Uterus (tissue), 4 donors: ENCODE data around the gene RSPO4. TPM values are rescaled to one million over a fixed set of nuclear protein-coding genes. Genes with fewer than 3 reads are reported as not detected.

Experiments used
- DNase-seq, 2 donors: peaks; one replicate each; pipeline ENCODE4 v3.0.0-alpha.2; 2019 to 2020
- H3K27ac ChIP-seq, 2 donors: fragments of 200-600 bp; sonication (generic); 1 replicate in 1 of 2; 2 replicates in 1 of 2; pipeline ENCODE4 v1.5.1; 2016 to 2018
- H3K27me3 ChIP-seq, 2 donors: fragments of 200-600 bp; sonication (generic); one replicate each; pipeline ENCODE4 v1.5.1; 2018 to 2019; ENCODE audit warnings: control low read depth in 1 of 2
- H3K36me3 ChIP-seq, 2 donors: fragments of 200-600 bp; sonication (generic); one replicate each; pipeline ENCODE4 v1.5.1; 2019; ENCODE audit warnings: control low read depth in 1 of 2
- H3K4me1 ChIP-seq, 2 donors: fragments of 200-600 bp; sonication (generic); one replicate each; pipeline ENCODE4 v1.5.1; 2018 to 2019; ENCODE audit warnings: control low read depth in 1 of 2
- H3K4me3 ChIP-seq, 2 donors: fragments of 200-600 bp; sonication (generic); 1 replicate in 1 of 2; 2 replicates in 1 of 2; pipeline ENCODE4 v1.5.1; 2018 to 2019; ENCODE audit warnings: mild to moderate bottlenecking in 1 of 2
- H3K9me3 ChIP-seq, 2 donors: fragments of 200-600 bp; sonication (generic); one replicate each; pipeline ENCODE4 v1.5.1; 2019; ENCODE audit warnings: control low read depth in 1 of 2
- CTCF ChIP-seq, 4 experiments: fragments of 200-600 bp in 2 of 4; fragments of 450-650 bp in 2 of 4; sonication (generic) in 2 of 4; IDR thresholded peaks; one replicate each; pipeline ENCODE4 v1.5.1; 2016 to 2019; ENCODE audit warnings: antibody characterized with exemption in 4 of 4, mild to moderate bottlenecking in 2 of 4, moderate library complexity in 1 of 4
- POLR2A ChIP-seq, 2 donors: fragments of 450-650 bp; IDR thresholded peaks; one replicate each; pipeline ENCODE4 v1.6.1; 2016; ENCODE audit warnings: antibody characterized with exemption in 2 of 2, mild to moderate bottlenecking in 1 of 2, moderate library complexity in 1 of 2
- intact Hi-C: fragments of 100-400 bp; cut with DNase I; formaldehyde crosslinking; loops from one replicate; pipeline ENCODE4 v1.15.1; 2023; ENCODE audit warnings: low total_unique reads
- total RNA-seq, 4 donors: library from RNA; depleted of rRNA in 3 of 4; stranded (reverse); fragments of >200 nt in 3 of 4; gene quantifications; one replicate each; pipeline versions ENCODE4 v1.1.0 to v1.2.4, GENCODE V29; 2014 to 2023
- donor health status: DM: yes; HTN: yes; CAD: no.

Gene RSPO4
- total RNA-seq, 4 donors from 2014 or later: 0.67 TPM; not detected in 3

GRCh38 chr20:961768-962167, 40.3 kb downstream of the RSPO4 start:
- DNase-seq: no peak
- Histone ChIP-seq H3K27ac (no peak overlapping the region), H3K9me3 (no peaks in the 10 kb centered on the region), H3K4me3 (no peak overlapping the region), H3K4me1 (no peaks in the 10 kb centered on the region), H3K27me3 (no peaks in the 10 kb centered on the region), H3K36me3 (no peaks in the 10 kb centered on the region)
- TF ChIP-seq CTCF (IDR thresholded peaks at IDR 0.05) (no peak), POLR2A (IDR thresholded peaks at IDR 0.05) (no peak)
- intact Hi-C loops: no loop called here

- Histone ChIP-seq H3K27ac (no peak overlapping the region), H3K4me1 (no peaks in the 10 kb centered on the region), H3K36me3 (no peaks in the 10 kb centered on the region), H3K9me3 (no peaks in the 10 kb centered on the region), H3K4me3 (no peak overlapping the region), H3K27me3 (no peaks in the 10 kb centered on the region)
- TF ChIP-seq POLR2A (IDR thresholded peaks at IDR 0.05): no peak
- no peak for TF ChIP-seq CTCF (IDR thresholded peaks at IDR 0.05)
- intact Hi-C loops: loop anchor here (5.0 kb wide), 1 partner anchor 143 kb away; no protein-coding TSS in a partner anchor
- no peak for DNase-seq
These were observed 42.0 kb downstream of the RSPO4 start for GRCh38 chr20:959996-960615.

- Histone ChIP-seq H3K27ac (no peak overlapping the region), H3K27me3 (no peaks in the 10 kb centered on the region), H3K36me3 (no peaks in the 10 kb centered on the region), H3K9me3 (no peaks in the 10 kb centered on the region), H3K4me1 (no peaks in the 10 kb centered on the region), H3K4me3 (no peak overlapping the region)
- intact Hi-C loops: loop anchor here (5.0 kb wide), 1 partner anchor 142 kb away; no protein-coding TSS in a partner anchor
- no peak for TF ChIP-seq POLR2A (IDR thresholded peaks at IDR 0.05)
- TF ChIP-seq CTCF (IDR thresholded peaks at IDR 0.05): no peak
- DNase-seq: no peak
These were observed 42.9 kb downstream of the RSPO4 start for GRCh38 chr20:958936-959815.

- Histone ChIP-seq H3K9me3 (no peaks in the 10 kb centered on the region), H3K36me3 (no peaks in the 10 kb centered on the region), H3K27ac (no peak overlapping the region), H3K4me1 (no peaks in the 10 kb centered on the region), H3K4me3 (no peak overlapping the region), H3K27me3 (no peaks in the 10 kb centered on the region)
- TF ChIP-seq CTCF (IDR thresholded peaks at IDR 0.05): no peak
- no peak for TF ChIP-seq POLR2A (IDR thresholded peaks at IDR 0.05)
- intact Hi-C loops: loop anchor here (5.0 kb wide), 1 partner anchor 140 kb away; no protein-coding TSS in a partner anchor
- DNase-seq: no peak
These were observed 44.6 kb downstream of the RSPO4 start for GRCh38 chr20:957544-957943.
